Activated naive CD4-positive, alpha-beta T cell treated with anti-CD3 and anti-CD28 coated beads, Interleukin-2, amount 10 ng/mL, durations not matched to agents 7 days and 5 days (primary cell): ENCODE results near the gene MIOS.
A peak's percentile ranks its signal among the peaks of the same experiment; 100 is the strongest.

ENCODE experiments used
- CTCF ChIA-PET: fragments of 350-600 bp; sonication (Branson Sonifier 250); formaldehyde crosslinking; loops from one replicate; lab custom pipeline; 2021; ENCODE audit warnings: antibody characterized with exemption; lab: Charles Lee
- DNase-seq: peaks from one replicate; pipeline ENCODE4 v3.0.0-alpha.2; 2020
- H3K27ac Mint-ChIP-seq: one replicate; pipeline ENCODE4 v1.8.0; 2021; ENCODE audit warnings: mild to moderate bottlenecking, moderate library complexity, mixed read lengths
- H3K27me3 Mint-ChIP-seq: one replicate; pipeline ENCODE4 v1.8.0; 2021; ENCODE audit warnings: mild to moderate bottlenecking, mixed read lengths
- H3K36me3 Mint-ChIP-seq: one replicate; pipeline ENCODE4 v1.8.0; 2021; ENCODE audit warnings: mixed read lengths
- H3K4me1 Mint-ChIP-seq: one replicate; pipeline ENCODE4 v1.8.0; 2021; ENCODE audit warnings: mixed read lengths
- H3K4me3 Mint-ChIP-seq: one replicate; pipeline ENCODE4 v1.8.0; 2021; ENCODE audit warnings: mild to moderate bottlenecking, moderate library complexity, mixed read lengths
- H3K9me3 Mint-ChIP-seq: one replicate; pipeline ENCODE4 v1.8.0; 2021; ENCODE audit warnings: mixed read lengths

The MIOS gene

GRCh38 chr7:7566651-7567611, at the start of gene MIOS:
Gene MIOS, plus strand, starts transcription at chr7:7566884. Its CDS starts 5,592 bp downstream, at chr7:7572476.
- Mint-ChIP-seq H3K27ac (peak within 1 kb of the TSS; percentile 89), H3K4me3 (peak within 1 kb of the TSS; percentile 82), H3K36me3 (peaks cover 27% of the 10 kb centered on the region), H3K9me3 (no peaks in the 10 kb centered on the region), H3K27me3 (no peaks in the 10 kb centered on the region), H3K4me1 (peaks cover 37% of the 10 kb centered on the region)
- CTCF ChIA-PET, result interaction anchor here (0.7 to 1.2 kb wide), 2 partner anchors 464 to 467 kb away, joined by 3 read pairs; no protein-coding TSS in a partner anchor
- peak; percentile 84 for DNase-seq

- H3K27ac Mint-ChIP-seq, result no peak overlapping the region
- no peaks in the 10 kb centered on the region for H3K36me3 Mint-ChIP-seq
- DNase-seq, result no peak
- H3K9me3 Mint-ChIP-seq, result no peaks in the 10 kb centered on the region
- H3K4me1 Mint-ChIP-seq, result no peaks in the 10 kb centered on the region
- CTCF ChIA-PET, result no interaction called here
- no peak overlapping the region for H3K4me3 Mint-ChIP-seq
- peaks cover 4% of the 10 kb centered on the region for H3K27me3 Mint-ChIP-seq
Measured at GRCh38 chr7:7517754-7518153, 48.9 kb upstream of the MIOS start.

- H3K4me1 Mint-ChIP-seq, result no peaks in the 10 kb centered on the region
- H3K27me3 Mint-ChIP-seq, result peaks cover 4% of the 10 kb centered on the region
- DNase-seq, result no peak
- CTCF ChIA-PET, result no interaction called here
- no peaks in the 10 kb centered on the region for H3K9me3 Mint-ChIP-seq
- H3K27ac Mint-ChIP-seq, result no peak overlapping the region
- no peaks in the 10 kb centered on the region for H3K36me3 Mint-ChIP-seq
- H3K4me3 Mint-ChIP-seq, result no peak overlapping the region
Measured at GRCh38 chr7:7519056-7519455, 47.6 kb upstream of the MIOS start.

GRCh38 chr7:7519528-7519927, 47.2 kb upstream of the MIOS start:
- DNase-seq, result no peak
- no peaks in the 10 kb centered on the region for H3K36me3 Mint-ChIP-seq
- CTCF ChIA-PET, result no interaction called here

GRCh38 chr7:7521259-7521658, 45.4 kb upstream of the MIOS start:
- CTCF ChIA-PET, result no interaction called here
- DNase-seq, result no peak
- Mint-ChIP-seq H3K27ac (no peak overlapping the region), H3K9me3 (no peaks in the 10 kb centered on the region), H3K4me3 (no peak overlapping the region), H3K27me3 (peaks cover 4% of the 10 kb centered on the region), H3K4me1 (no peaks in the 10 kb centered on the region), H3K36me3 (no peaks in the 10 kb centered on the region)

More at GRCh38 chr7:7519528-7519927, 47.2 kb upstream of the MIOS start:
- Mint-ChIP-seq H3K9me3 (no peaks in the 10 kb centered on the region), H3K4me1 (no peaks in the 10 kb centered on the region), H3K4me3 (no peak overlapping the region), H3K27ac (no peak overlapping the region), H3K27me3 (peaks cover 4% of the 10 kb centered on the region)

- no peak for DNase-seq
- H3K27ac Mint-ChIP-seq, result no peak overlapping the region
- no peaks in the 10 kb centered on the region for H3K4me1 Mint-ChIP-seq
- H3K4me3 Mint-ChIP-seq, result no peak overlapping the region
- H3K36me3 Mint-ChIP-seq, result no peaks in the 10 kb centered on the region
- peaks cover 4% of the 10 kb centered on the region for H3K27me3 Mint-ChIP-seq
- no peaks in the 10 kb centered on the region for H3K9me3 Mint-ChIP-seq
- CTCF ChIA-PET, result no interaction called here
Measured at GRCh38 chr7:7522421-7522820, 44.3 kb upstream of the MIOS start.

GRCh38 chr7:7524121-7524520, 42.6 kb upstream of the MIOS start:
- Mint-ChIP-seq H3K36me3 (no peaks in the 10 kb centered on the region), H3K27me3 (peaks cover 4% of the 10 kb centered on the region), H3K4me1 (no peaks in the 10 kb centered on the region), H3K9me3 (no peaks in the 10 kb centered on the region), H3K4me3 (no peak overlapping the region), H3K27ac (no peak overlapping the region)
- no peak for DNase-seq
- CTCF ChIA-PET, result no interaction called here

- H3K4me1 Mint-ChIP-seq, result no peaks in the 10 kb centered on the region
- CTCF ChIA-PET, result no interaction called here
- no peaks in the 10 kb centered on the region for H3K36me3 Mint-ChIP-seq
- DNase-seq, result no peak
- no peak overlapping the region for H3K4me3 Mint-ChIP-seq
- no peaks in the 10 kb centered on the region for H3K27me3 Mint-ChIP-seq
- H3K9me3 Mint-ChIP-seq, result no peaks in the 10 kb centered on the region
- no peak overlapping the region for H3K27ac Mint-ChIP-seq
Measured at GRCh38 chr7:7526006-7526405, 40.7 kb upstream of the MIOS start.

GRCh38 chr7:7527047-7527446, 39.6 kb upstream of the MIOS start:
- CTCF ChIA-PET, result no interaction called here
- H3K36me3 Mint-ChIP-seq, result no peaks in the 10 kb centered on the region
- H3K27ac Mint-ChIP-seq, result no peak overlapping the region
- no peaks in the 10 kb centered on the region for H3K9me3 Mint-ChIP-seq
- H3K4me3 Mint-ChIP-seq, result no peak overlapping the region
- H3K27me3 Mint-ChIP-seq, result peaks cover 4% of the 10 kb centered on the region
- H3K4me1 Mint-ChIP-seq, result no peaks in the 10 kb centered on the region
- DNase-seq, result no peak

- Mint-ChIP-seq H3K4me1 (no peaks in the 10 kb centered on the region), H3K4me3 (no peak overlapping the region), H3K9me3 (no peaks in the 10 kb centered on the region), H3K27ac (no peak overlapping the region), H3K36me3 (no peaks in the 10 kb centered on the region), H3K27me3 (peaks cover 4% of the 10 kb centered on the region)
- DNase-seq, result no peak
- CTCF ChIA-PET, result no interaction called here
Measured at GRCh38 chr7:7529328-7529727, 37.4 kb upstream of the MIOS start.

GRCh38 chr7:7533831-7534430, 32.8 kb upstream of the MIOS start:
- Mint-ChIP-seq H3K4me1 (no peaks in the 10 kb centered on the region), H3K4me3 (no peak overlapping the region), H3K36me3 (no peaks in the 10 kb centered on the region), H3K27me3 (peaks cover 4% of the 10 kb centered on the region), H3K27ac (no peak overlapping the region), H3K9me3 (no peaks in the 10 kb centered on the region)
- DNase-seq, result no peak
- CTCF ChIA-PET, result no interaction called here

GRCh38 chr7:7535691-7536090, 31.0 kb upstream of the MIOS start, which contains the start of gene COL28A1:
Gene COL28A1, minus strand, starts transcription at chr7:7535873. Its CDS starts 2,998 bp downstream, at chr7:7532875.
- H3K9me3 Mint-ChIP-seq, result no peaks in the 10 kb centered on the region
- H3K4me3 Mint-ChIP-seq, result no peak within 1 kb of the TSS
- H3K27ac Mint-ChIP-seq, result no peak within 1 kb of the TSS
- no peaks in the 10 kb centered on the region for H3K36me3 Mint-ChIP-seq
- H3K4me1 Mint-ChIP-seq, result no peaks in the 10 kb centered on the region
- H3K27me3 Mint-ChIP-seq, result peaks cover 4% of the 10 kb centered on the region
- CTCF ChIA-PET, result no interaction called here
- DNase-seq, result no peak

- H3K27ac Mint-ChIP-seq, result no peak overlapping the region
- H3K36me3 Mint-ChIP-seq, result no peaks in the 10 kb centered on the region
- CTCF ChIA-PET, result interaction anchor here (3.1 kb wide), 1 partner anchor 433 kb away, joined by 11 read pairs; no protein-coding TSS in a partner anchor
Measured at GRCh38 chr7:7536396-7537019, 30.2 kb upstream of the MIOS start.

GRCh38 chr7:7537711-7538110, 29.0 kb upstream of the MIOS start:
- no peaks in the 10 kb centered on the region for H3K36me3 Mint-ChIP-seq
- CTCF ChIA-PET, result interaction anchor here (3.1 kb wide), 1 partner anchor 434 kb away, joined by 11 read pairs; no protein-coding TSS in a partner anchor
- H3K4me3 Mint-ChIP-seq, result no peak overlapping the region
- no peaks in the 10 kb centered on the region for H3K9me3 Mint-ChIP-seq
- no peaks in the 10 kb centered on the region for H3K27me3 Mint-ChIP-seq
- no peaks in the 10 kb centered on the region for H3K4me1 Mint-ChIP-seq
- H3K27ac Mint-ChIP-seq, result no peak overlapping the region
- DNase-seq, result no peak

More at GRCh38 chr7:7536396-7537019, 30.2 kb upstream of the MIOS start:
- Mint-ChIP-seq H3K27me3 (peaks cover 2% of the 10 kb centered on the region), H3K4me3 (no peak overlapping the region), H3K4me1 (no peaks in the 10 kb centered on the region), H3K9me3 (no peaks in the 10 kb centered on the region)
- DNase-seq, result no peak
